Esophagus squamous epithelium (tissue), 5 donors: ENCODE data around the gene IDS. TPM values are rescaled to one million over a fixed set of nuclear protein-coding genes. Genes with fewer than 3 reads are reported as not detected.
A peak's percentile ranks its signal among the peaks of the same experiment; 100 is the strongest.
"Not testable (repeated sequence)": the region's sequence is repeated elsewhere in the genome, so short reads cannot be mapped to it uniquely, and the experiment has no call there.

ENCODE experiments used
- DNase-seq: peaks from one replicate; lab custom pipeline; 2025; lab: John Stamatoyannopoulos, UW
- H3K27ac ChIP-seq, 4 donors: fragments of 200-600 bp; sonication (generic); one replicate each; pipeline ENCODE4 v1.5.1; 2016 to 2019; ENCODE audit warnings: mild to moderate bottlenecking in 1 of 4
- H3K27me3 ChIP-seq, 4 donors: fragments of 200-600 bp; sonication (generic); 1 replicate in 3 of 4; 2 replicates in 1 of 4; pipeline versions ENCODE4 v1.5.1 to v1.6.0; 2017 to 2021; ENCODE audit warnings: antibody characterized with exemption in 1 of 4
- H3K36me3 ChIP-seq, 3 donors: fragments of 200-600 bp; sonication (generic); one replicate each; pipeline ENCODE4 v1.5.1; 2016 to 2019
- H3K4me1 ChIP-seq, 3 donors: fragments of 200-600 bp; sonication (generic); one replicate each; pipeline ENCODE4 v1.5.1; 2017 to 2019
- H3K4me3 ChIP-seq, 4 donors: fragments of 200-600 bp; sonication (generic); 1 replicate in 3 of 4; 2 replicates in 1 of 4; pipeline ENCODE4 v1.5.1; 2016 to 2019; ENCODE audit warnings: mild to moderate bottlenecking in 2 of 4, moderate library complexity in 1 of 4
- H3K9me3 ChIP-seq, 3 donors: fragments of 200-600 bp; sonication (generic); one replicate each; pipeline ENCODE4 v1.5.1; 2016 to 2019
- CTCF ChIP-seq, 6 experiments: fragments of 450-650 bp in 4 of 6; fragments of 200-600 bp in 2 of 6; sonication (generic) in 2 of 6; IDR thresholded peaks; one replicate each; pipeline ENCODE4 v1.5.1; 2016 to 2019; ENCODE audit warnings: antibody characterized with exemption in 6 of 6, mild to moderate bottlenecking in 4 of 6, moderate library complexity in 4 of 6
- POLR2A ChIP-seq, 4 donors: fragments of 450-650 bp; IDR thresholded peaks; one replicate each; pipeline ENCODE4 v1.6.1; 2017; ENCODE audit warnings: antibody characterized with exemption in 4 of 4, mild to moderate bottlenecking in 4 of 4, moderate library complexity in 3 of 4
- WGBS, 2 donors: methylation state at CpG; one replicate each; pipeline ENCODE4 v1.1.5; 2018; 5-methylcytosine and 5-hydroxymethylcytosine counted together
- intact Hi-C: fragments of 100-400 bp; cut with DNase I; formaldehyde crosslinking; loops from one replicate; pipeline ENCODE4 v1.15.0; 2022
- total RNA-seq, 4 donors: library from RNA; depleted of rRNA; stranded (reverse); fragments of >200 nt; gene quantifications; one replicate each; pipeline ENCODE4 v1.1.0, GENCODE V29; 2016
- donor health status: DM: yes; HTN: yes; CAD: no.

The IDS gene
- total RNA-seq, 4 donors from 2014 or later, result 24.8 to 46.0 (median 30.4) TPM

GRCh38 chrX:149493567-149494562 is 11.2 kb downstream of the IDS start:
- intact Hi-C loops, result no loop called here
- H3K36me3 ChIP-seq, result peaks cover 0 to 98% (median 0%) of the 10 kb centered on the region in 3 donors
- no peaks in the 10 kb centered on the region for H3K27me3 ChIP-seq
- no peak overlapping the region for H3K27ac ChIP-seq
- no peak overlapping the region for H3K4me3 ChIP-seq
- no peak for TF ChIP-seq CTCF (IDR thresholded peaks at IDR 0.05)
- TF ChIP-seq POLR2A (IDR thresholded peaks at IDR 0.05), result no peak
- H3K9me3 ChIP-seq, result no peaks in the 10 kb centered on the region
- 64 to 66% methylated on average over 10 to 13 of the region's 13 CpGs for WGBS, 2 donors
- peaks cover 0 to 39% (median 0%) of the 10 kb centered on the region in 3 donors for H3K4me1 ChIP-seq
- DNase-seq, result no peak

- H3K4me3 ChIP-seq, result no peak overlapping the region
- TF ChIP-seq CTCF (IDR thresholded peaks at IDR 0.05) (no peak), POLR2A (IDR thresholded peaks at IDR 0.05) (no peak)
- intact Hi-C loops, result no loop called here
- DNase-seq, result no peak
- no peak overlapping the region for H3K27ac ChIP-seq
- H3K27me3 ChIP-seq, result no peaks in the 10 kb centered on the region
- peaks cover 0 to 88% (median 2%) of the 10 kb centered on the region in 3 donors for H3K36me3 ChIP-seq
- peaks cover 0 to 31% (median 0%) of the 10 kb centered on the region in 3 donors for H3K4me1 ChIP-seq
- WGBS, 2 donors, result 33% methylated on average over 1 of the region's 2 CpGs; no CpG with 5 or more reads in 1 of the 2 donors
- no peaks in the 10 kb centered on the region for H3K9me3 ChIP-seq
Measured at GRCh38 chrX:149491812-149492211, 13.3 kb downstream of the IDS start.

- Histone ChIP-seq H3K4me1 (peaks cover 0 to 23% (median 0%) of the 10 kb centered on the region in 3 donors), H3K4me3 (no peak overlapping the region), H3K36me3 (peaks cover 0 to 88% (median 9%) of the 10 kb centered on the region in 3 donors), H3K27me3 (no peaks in the 10 kb centered on the region), H3K27ac (peak overlapping the region in 2 of 4 donors; percentile 33 to 34), H3K9me3 (no peaks in the 10 kb centered on the region)
- intact Hi-C loops, result no loop called here
- TF ChIP-seq POLR2A (IDR thresholded peaks at IDR 0.05) (no peak), CTCF (IDR thresholded peaks at IDR 0.05) (no peak)
- 47 to 64% methylated on average over 5 to 6 of the region's 7 CpGs for WGBS, 2 donors
- DNase-seq, result no peak
Measured at GRCh38 chrX:149490100-149490499, 15.0 kb downstream of the IDS start.

- intact Hi-C loops, H3K27ac ChIP-seq, H3K4me1 ChIP-seq, H3K27me3 ChIP-seq, H3K9me3 ChIP-seq, DNase-seq, H3K4me3 ChIP-seq: not testable (repeated sequence)
- 70 to 74% methylated on average over 2 to 8 of the region's 17 CpGs for WGBS, 2 donors
- peaks cover 0 to 88% (median 9%) of the 10 kb centered on the region in 3 donors for H3K36me3 ChIP-seq
Measured at GRCh38 chrX:149488411-149489052, 16.6 kb downstream of the IDS start.

GRCh38 chrX:149488008-149488407 is 17.1 kb downstream of the IDS start:
- no CpG with 5 or more reads among the region's 9 CpGs for WGBS, 2 donors
- H3K36me3 ChIP-seq, result peaks cover 0 to 88% (median 9%) of the 10 kb centered on the region in 3 donors
- intact Hi-C loops, result not testable (repeated sequence)

More at GRCh38 chrX:149488008-149488407, 17.1 kb downstream of the IDS start:
- H3K27ac ChIP-seq, H3K27me3 ChIP-seq, H3K9me3 ChIP-seq, H3K4me3 ChIP-seq, DNase-seq, H3K4me1 ChIP-seq: not testable (repeated sequence)
